Umbilical cord (tissue), 2 donors: Measurements from ENCODE around the gene CD40. TPM values are rescaled to one million over a fixed set of nuclear protein-coding genes. Genes with fewer than 3 reads are reported as not detected.
A peak's percentile ranks its signal among the peaks of the same experiment; 100 is the strongest.

Source experiments
- DNase-seq: peaks from one replicate; pipeline ENCODE4 v3.0.0-alpha.2; 2015; ENCODE audit warnings: low spot score
- total RNA-seq: library from RNA; depleted of rRNA; stranded (reverse); fragments of >200 nt; gene quantifications from one replicate; pipeline ENCODE4 v1.2.3, GENCODE V29; 2014; ENCODE audit warnings: low replicate concordance; ENCODE audit not compliant: insufficient read depth

CD40 gene
- total RNA-seq, 1 donor from 2014 or later = 5.8 TPM

- DNase-seq = peak; percentile 14
These were observed 30.4 kb downstream of the CD40 start for GRCh38 chr20:46148313-46149208.

- DNase-seq = no peak
These were observed 32.8 kb downstream of the CD40 start for GRCh38 chr20:46150943-46151342.

GRCh38 chr20:46151936-46152335, 33.8 kb downstream of the CD40 start:
- DNase-seq = no peak

- no peak for DNase-seq
These were observed 34.9 kb downstream of the CD40 start for GRCh38 chr20:46152824-46153586.

GRCh38 chr20:46154305-46154704, 36.2 kb downstream of the CD40 start:
- no peak for DNase-seq

GRCh38 chr20:46154796-46155195, 36.7 kb downstream of the CD40 start:
- no peak for DNase-seq

GRCh38 chr20:46156065-46156464, 38.0 kb downstream of the CD40 start:
- no peak for DNase-seq

- no peak for DNase-seq
These were observed 39.0 kb downstream of the CD40 start for GRCh38 chr20:46157076-46157592.

- DNase-seq = no peak
These were observed 39.5 kb downstream of the CD40 start for GRCh38 chr20:46157625-46158024.

- no peak for DNase-seq
These were observed 40.4 kb downstream of the CD40 start for GRCh38 chr20:46158476-46158987.

- DNase-seq = no peak
These were observed 41.2 kb downstream of the CD40 start for GRCh38 chr20:46159101-46159897.

- DNase-seq = no peak
These were observed 42.5 kb downstream of the CD40 start for GRCh38 chr20:46160661-46161060.

- DNase-seq = no peak
These were observed 43.8 kb downstream of the CD40 start for GRCh38 chr20:46161921-46162320.

GRCh38 chr20:46164254-46164653, 46.1 kb downstream of the CD40 start:
- DNase-seq = no peak

GRCh38 chr20:46167080-46167479, 49.0 kb downstream of the CD40 start:
- DNase-seq = no peak

- DNase-seq = no peak
These were observed 50.3 kb downstream of the CD40 start for GRCh38 chr20:46168438-46168837.

- DNase-seq = peak; percentile 8
These were observed 51.4 kb downstream of the CD40 start for GRCh38 chr20:46169245-46170171.

- no peak for DNase-seq
These were observed 53.4 kb downstream of the CD40 start for GRCh38 chr20:46171476-46171875.

- no peak for DNase-seq
These were observed 53.8 kb downstream of the CD40 start for GRCh38 chr20:46171909-46172308.

- no peak for DNase-seq
These were observed 54.3 kb downstream of the CD40 start for GRCh38 chr20:46172455-46172854.
